ENCODE data around the gene ANK2. TPM values are rescaled to one million over a fixed set of nuclear protein-coding genes. Genes with fewer than 3 reads are reported as not detected.

ANK2 gene
- total RNA-seq, 1 donor from 2014 or later, result 11.1 TPM

DNA sequence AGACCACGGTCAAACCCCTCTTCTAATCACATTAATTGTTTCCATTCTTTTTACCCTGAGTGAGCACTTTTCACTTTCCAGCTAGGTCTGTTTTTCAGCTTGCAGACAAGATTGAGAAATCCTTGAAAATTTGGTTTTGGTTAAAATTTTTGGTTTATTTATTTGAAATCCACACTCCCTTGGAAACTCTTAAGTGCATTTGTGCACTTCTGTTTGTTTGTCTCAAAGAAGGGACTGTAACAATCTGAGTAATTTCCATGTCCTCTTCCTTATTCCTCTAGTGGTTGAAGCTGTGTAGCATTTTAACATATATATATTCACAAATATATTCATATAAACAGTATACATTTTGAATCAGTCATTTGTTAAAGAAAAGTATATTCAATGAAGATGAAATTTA is 333.3 kb downstream of the ANK2 start:
- no peaks in the 10 kb centered on the region for H3K36me3 Mint-ChIP-seq (ENCODE audit: insufficient read depth)

DNA sequence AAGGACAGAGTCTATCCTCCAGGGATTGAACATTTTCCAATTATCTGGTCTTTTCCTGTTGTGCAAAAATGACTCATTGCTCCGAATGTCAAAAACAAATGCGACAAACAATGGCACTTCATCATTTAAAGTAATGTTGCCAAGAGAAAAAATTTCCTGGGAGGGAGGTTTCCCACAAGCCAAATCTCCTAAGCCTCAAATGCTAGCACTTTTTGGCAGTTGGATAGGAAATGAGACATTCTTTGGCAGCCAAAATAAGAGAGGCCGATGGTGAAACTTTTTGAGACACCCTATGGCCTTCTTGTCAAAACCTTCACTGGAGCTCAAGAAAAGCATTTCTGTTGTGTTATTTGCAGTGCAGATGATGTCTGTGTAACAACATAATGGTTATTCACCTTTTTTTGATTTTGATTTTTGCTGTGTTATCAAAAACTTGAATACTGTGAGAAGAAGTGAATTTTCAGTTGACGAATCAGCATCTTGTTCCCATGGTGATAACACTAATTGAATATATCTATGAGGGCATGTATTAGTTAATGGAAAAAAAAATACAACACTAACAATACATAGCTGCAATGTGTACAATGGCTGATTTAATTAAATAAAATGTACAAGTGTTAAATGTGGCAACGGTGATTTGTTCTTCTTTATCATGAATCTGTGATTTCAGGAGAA is 333.8 kb downstream of the ANK2 start:
- no peaks in the 10 kb centered on the region for H3K4me1 Mint-ChIP-seq (ENCODE audit: low read depth)
- H3K4me3 Mint-ChIP-seq (ENCODE audit: low read depth), result no peak overlapping the region
- DNase-seq (ENCODE audit: low spot score, unreplicated experiment), result no peak
- H3K9me3 Mint-ChIP-seq (ENCODE audit: low read depth), result no peaks in the 10 kb centered on the region
- no peaks in the 10 kb centered on the region for H3K27me3 Mint-ChIP-seq
- H3K36me3 Mint-ChIP-seq (ENCODE audit: insufficient read depth), result no peaks in the 10 kb centered on the region
- TF ChIP-seq, protein P1, sequence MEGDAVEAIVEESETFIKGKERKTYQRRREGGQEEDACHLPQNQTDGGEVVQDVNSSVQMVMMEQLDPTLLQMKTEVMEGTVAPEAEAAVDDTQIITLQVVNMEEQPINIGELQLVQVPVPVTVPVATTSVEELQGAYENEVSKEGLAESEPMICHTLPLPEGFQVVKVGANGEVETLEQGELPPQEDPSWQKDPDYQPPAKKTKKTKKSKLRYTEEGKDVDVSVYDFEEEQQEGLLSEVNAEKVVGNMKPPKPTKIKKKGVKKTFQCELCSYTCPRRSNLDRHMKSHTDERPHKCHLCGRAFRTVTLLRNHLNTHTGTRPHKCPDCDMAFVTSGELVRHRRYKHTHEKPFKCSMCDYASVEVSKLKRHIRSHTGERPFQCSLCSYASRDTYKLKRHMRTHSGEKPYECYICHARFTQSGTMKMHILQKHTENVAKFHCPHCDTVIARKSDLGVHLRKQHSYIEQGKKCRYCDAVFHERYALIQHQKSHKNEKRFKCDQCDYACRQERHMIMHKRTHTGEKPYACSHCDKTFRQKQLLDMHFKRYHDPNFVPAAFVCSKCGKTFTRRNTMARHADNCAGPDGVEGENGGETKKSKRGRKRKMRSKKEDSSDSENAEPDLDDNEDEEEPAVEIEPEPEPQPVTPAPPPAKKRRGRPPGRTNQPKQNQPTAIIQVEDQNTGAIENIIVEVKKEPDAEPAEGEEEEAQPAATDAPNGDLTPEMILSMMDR (IDR thresholded peaks at IDR 0.05; ENCODE audit: unreplicated experiment), result no peak
- H3K27ac Mint-ChIP-seq, result no peak overlapping the region

More for the DNA sequence above, 333.3 kb downstream of the ANK2 start:
- TF ChIP-seq, protein P1 (IDR thresholded peaks at IDR 0.05; ENCODE audit: unreplicated experiment), result no peak
- Mint-ChIP-seq H3K4me3 (ENCODE audit: low read depth) (no peak overlapping the region), H3K27me3 (no peaks in the 10 kb centered on the region), H3K27ac (no peak overlapping the region), H3K9me3 (ENCODE audit: low read depth) (no peaks in the 10 kb centered on the region), H3K4me1 (ENCODE audit: low read depth) (no peaks in the 10 kb centered on the region)
- no peak for DNase-seq (ENCODE audit: low spot score, unreplicated experiment)

DNA sequence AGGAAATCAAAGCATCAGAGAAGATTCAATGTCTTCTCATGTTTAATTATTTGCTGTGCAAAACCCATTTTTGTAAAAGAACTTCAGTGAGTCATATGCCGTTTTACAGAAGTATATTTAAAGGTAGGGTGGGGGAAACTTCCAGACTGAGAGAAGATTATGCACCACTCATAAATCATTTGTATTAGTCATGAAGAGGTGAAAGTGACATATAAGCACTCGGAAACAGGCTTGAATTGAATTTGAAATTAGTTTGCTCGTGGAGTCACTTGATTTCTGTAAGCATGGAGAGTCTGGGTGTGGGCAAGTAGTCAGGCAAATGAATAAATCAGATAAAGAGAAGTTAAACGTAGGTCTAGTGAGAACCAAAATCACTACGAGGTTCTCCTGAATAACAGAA is 335.1 kb downstream of the ANK2 start:
- H3K27ac Mint-ChIP-seq, result no peak overlapping the region
- no peaks in the 10 kb centered on the region for H3K27me3 Mint-ChIP-seq

DNA sequence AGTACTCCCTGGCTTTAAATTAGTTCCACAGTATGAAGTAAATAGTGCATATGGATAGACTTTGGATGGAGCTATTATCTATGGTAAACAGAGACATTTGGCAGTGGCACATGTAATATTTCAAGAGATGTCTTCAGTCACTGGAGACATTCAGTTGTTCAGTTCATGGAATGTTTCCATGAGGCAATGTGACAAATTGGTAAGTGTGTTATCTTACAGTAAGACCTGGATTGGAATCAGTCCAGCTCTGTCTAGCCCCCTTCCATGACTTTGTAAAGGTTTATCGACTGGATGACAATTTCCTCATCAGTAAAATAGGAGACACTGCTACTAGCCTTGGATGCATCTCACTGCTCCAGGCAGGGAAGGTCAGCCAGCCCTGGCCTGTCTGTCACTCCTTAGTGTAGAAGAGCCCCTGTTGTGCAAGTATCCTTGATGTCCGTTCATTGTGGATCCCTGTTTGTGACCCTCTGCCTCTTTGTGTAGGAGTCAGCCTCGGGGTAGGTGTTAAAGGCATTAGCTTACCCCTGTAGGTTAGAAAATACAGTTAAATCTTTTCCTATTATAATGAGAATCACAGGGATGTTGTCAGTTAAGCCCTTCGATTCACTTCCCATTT is 335.9 kb downstream of the ANK2 start:
- TF ChIP-seq, protein P1 (IDR thresholded peaks at IDR 0.05; ENCODE audit: unreplicated experiment), result no peak
- Mint-ChIP-seq H3K27ac (no peak overlapping the region), H3K27me3 (no peaks in the 10 kb centered on the region), H3K4me3 (ENCODE audit: low read depth) (no peak overlapping the region), H3K4me1 (ENCODE audit: low read depth) (no peaks in the 10 kb centered on the region), H3K9me3 (ENCODE audit: low read depth) (peaks cover 8% of the 10 kb centered on the region), H3K36me3 (ENCODE audit: insufficient read depth) (no peaks in the 10 kb centered on the region)
- DNase-seq (ENCODE audit: low spot score, unreplicated experiment), result no peak

More for the DNA sequence above, 335.1 kb downstream of the ANK2 start:
- TF ChIP-seq, protein P1 (IDR thresholded peaks at IDR 0.05; ENCODE audit: unreplicated experiment), result no peak
- Mint-ChIP-seq H3K4me1 (ENCODE audit: low read depth) (no peaks in the 10 kb centered on the region), H3K4me3 (ENCODE audit: low read depth) (no peak overlapping the region), H3K36me3 (ENCODE audit: insufficient read depth) (no peaks in the 10 kb centered on the region), H3K9me3 (ENCODE audit: low read depth) (peaks cover 8% of the 10 kb centered on the region)
- no peak for DNase-seq (ENCODE audit: low spot score, unreplicated experiment)

DNA sequence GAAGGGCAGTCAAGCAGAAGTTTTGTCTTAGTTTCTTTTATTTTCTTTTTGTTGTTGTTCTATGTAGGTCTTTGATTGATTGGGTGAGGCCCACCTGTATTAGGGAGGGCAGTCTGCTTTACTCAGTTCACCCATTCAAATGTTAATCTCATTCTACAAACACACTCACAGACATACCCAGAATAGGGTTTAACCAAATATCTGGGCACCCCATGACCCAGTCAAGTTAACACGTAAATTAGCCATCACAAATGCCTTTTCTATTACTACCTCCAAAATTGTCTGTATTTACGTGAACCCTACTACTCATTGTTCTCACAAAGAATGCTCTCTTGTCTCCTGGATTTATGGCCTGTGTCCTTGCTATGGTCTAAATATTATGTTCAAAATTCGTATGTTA is 339.7 kb downstream of the ANK2 start:
- no peaks in the 10 kb centered on the region for H3K4me1 Mint-ChIP-seq (ENCODE audit: low read depth)
- no peak overlapping the region for H3K27ac Mint-ChIP-seq
- TF ChIP-seq, protein P1 (IDR thresholded peaks at IDR 0.05; ENCODE audit: unreplicated experiment), result no peak
- peaks cover 8% of the 10 kb centered on the region for H3K9me3 Mint-ChIP-seq (ENCODE audit: low read depth)
- DNase-seq (ENCODE audit: low spot score, unreplicated experiment), result no peak
- H3K27me3 Mint-ChIP-seq, result no peaks in the 10 kb centered on the region
- no peak overlapping the region for H3K4me3 Mint-ChIP-seq (ENCODE audit: low read depth)
- H3K36me3 Mint-ChIP-seq (ENCODE audit: insufficient read depth), result no peaks in the 10 kb centered on the region
